ENCODE measurements around the gene HLCS.
"Not testable (repeated sequence)": the region's sequence is repeated elsewhere in the genome, so short reads cannot be mapped to it uniquely, and the experiment has no call there.

The HLCS gene

GRCh38 chr21:36999131-36999898 is 32.8 kb upstream of the HLCS start:
- Histone ChIP-seq H3K27me3 (ENCODE audit: insufficient read depth, low read length) (no peaks in the 10 kb centered on the region), H3K79me2 (ENCODE audit: control insufficient read depth, insufficient read depth, low read length, unreplicated experiment) (no peaks in the 10 kb centered on the region), H3K36me3 (ENCODE audit: insufficient read depth, low read length) (no peaks in the 10 kb centered on the region), H3K4me3 (ENCODE audit: low read depth, low read length) (no peak overlapping the region), H3K4me1 (ENCODE audit: control insufficient read depth, insufficient read depth, low read length, unreplicated experiment) (no peaks in the 10 kb centered on the region), H3K27ac (ENCODE audit: low read depth, low read length) (no peak overlapping the region), H2AFZ (ENCODE audit: low read length, unreplicated experiment) (no peak overlapping the region)

DNA sequence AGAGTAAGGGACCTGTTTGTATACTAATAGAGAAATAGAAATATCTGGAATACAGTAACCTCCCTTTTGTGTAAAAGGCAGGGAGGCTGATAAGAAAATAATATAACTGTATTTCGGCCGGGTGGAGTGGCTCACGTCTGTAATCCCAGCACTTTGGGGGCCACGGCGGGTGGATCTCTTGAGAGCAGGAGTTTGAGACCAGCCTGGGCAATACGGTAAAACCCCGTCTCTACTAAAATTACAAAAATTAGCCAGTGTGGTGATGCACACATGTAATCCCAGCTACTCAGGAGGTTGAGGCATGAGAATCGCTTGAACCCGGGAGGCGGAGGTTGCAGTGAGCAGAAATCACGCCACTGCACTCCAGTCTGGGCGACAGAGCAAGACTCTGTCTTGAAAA is 28.8 kb upstream of the HLCS start:
- not testable (repeated sequence) for H3K4me3 ChIP-seq (ENCODE audit: low read depth, low read length); H3K36me3 ChIP-seq (ENCODE audit: insufficient read depth, low read length); H2AFZ ChIP-seq (ENCODE audit: low read length, unreplicated experiment); H3K27me3 ChIP-seq (ENCODE audit: insufficient read depth, low read length); H3K4me1 ChIP-seq (ENCODE audit: control insufficient read depth, insufficient read depth, low read length, unreplicated experiment); H3K27ac ChIP-seq (ENCODE audit: low read depth, low read length); H3K79me2 ChIP-seq (ENCODE audit: control insufficient read depth, insufficient read depth, low read length, unreplicated experiment)

- Histone ChIP-seq H3K4me1 (ENCODE audit: control insufficient read depth, insufficient read depth, low read length, unreplicated experiment) (peaks cover 5% of the 10 kb centered on the region), H3K27me3 (ENCODE audit: insufficient read depth, low read length) (no peaks in the 10 kb centered on the region), H2AFZ (ENCODE audit: low read length, unreplicated experiment) (peak overlapping the region; percentile 39), H3K36me3 (ENCODE audit: insufficient read depth, low read length) (no peaks in the 10 kb centered on the region), H3K27ac (ENCODE audit: low read depth, low read length) (no peak overlapping the region), H3K4me3 (ENCODE audit: low read depth, low read length) (no peak overlapping the region), H3K79me2 (ENCODE audit: control insufficient read depth, insufficient read depth, low read length, unreplicated experiment) (no peaks in the 10 kb centered on the region)
Observed at GRCh38 chr21:36994501-36995158, 28.2 kb upstream of the HLCS start.

DNA sequence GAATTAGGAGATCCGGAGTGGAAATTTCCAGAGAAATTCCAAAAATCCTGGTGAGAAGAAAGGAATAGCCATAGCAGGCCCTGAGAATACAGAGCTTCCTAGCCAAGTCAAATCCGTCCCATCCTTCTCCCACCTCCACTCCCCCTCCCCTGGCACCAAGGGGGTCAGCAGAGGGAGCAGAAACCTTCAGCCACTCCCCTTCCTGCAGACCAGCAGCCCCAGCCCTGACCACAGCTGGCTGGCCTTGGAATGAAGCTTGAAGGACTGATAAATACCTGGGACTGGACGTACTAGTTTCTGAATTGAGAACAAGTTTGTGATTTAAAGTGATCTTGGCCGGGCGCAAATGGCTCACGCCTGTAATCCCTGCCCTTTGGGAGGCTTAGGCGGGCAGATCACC is 26.2 kb upstream of the HLCS start:
- Histone ChIP-seq H3K27me3 (ENCODE audit: insufficient read depth, low read length) (no peaks in the 10 kb centered on the region), H3K4me1 (ENCODE audit: control insufficient read depth, insufficient read depth, low read length, unreplicated experiment) (peaks cover 15% of the 10 kb centered on the region), H3K79me2 (ENCODE audit: control insufficient read depth, insufficient read depth, low read length, unreplicated experiment) (no peaks in the 10 kb centered on the region), H2AFZ (ENCODE audit: low read length, unreplicated experiment) (no peak overlapping the region), H3K4me3 (ENCODE audit: low read depth, low read length) (no peak overlapping the region), H3K36me3 (ENCODE audit: insufficient read depth, low read length) (no peaks in the 10 kb centered on the region), H3K27ac (ENCODE audit: low read depth, low read length) (no peak overlapping the region)

GRCh38 chr21:36990508-36991205 is 24.2 kb upstream of the HLCS start:
- no peaks in the 10 kb centered on the region for H3K36me3 ChIP-seq (ENCODE audit: insufficient read depth, low read length)
- no peaks in the 10 kb centered on the region for H3K79me2 ChIP-seq (ENCODE audit: control insufficient read depth, insufficient read depth, low read length, unreplicated experiment)
- H3K27me3 ChIP-seq (ENCODE audit: insufficient read depth, low read length): no peaks in the 10 kb centered on the region
- H3K27ac ChIP-seq (ENCODE audit: low read depth, low read length): 0 out of 2 replicates have a peak overlapping the region, but pooled peaks have one; percentile 70
- peak overlapping the region; percentile 89 for H3K4me3 ChIP-seq (ENCODE audit: low read depth, low read length)
- peak overlapping the region; percentile 97 for H2AFZ ChIP-seq (ENCODE audit: low read length, unreplicated experiment)
- H3K4me1 ChIP-seq (ENCODE audit: control insufficient read depth, insufficient read depth, low read length, unreplicated experiment): peaks cover 17% of the 10 kb centered on the region

- no peaks in the 10 kb centered on the region for H3K79me2 ChIP-seq (ENCODE audit: control insufficient read depth, insufficient read depth, low read length, unreplicated experiment)
- peak overlapping the region; percentile 97 for H2AFZ ChIP-seq (ENCODE audit: low read length, unreplicated experiment)
- peak overlapping the region; percentile 70 for H3K27ac ChIP-seq (ENCODE audit: low read depth, low read length)
- H3K4me3 ChIP-seq (ENCODE audit: low read depth, low read length): peak overlapping the region; percentile 89
- peaks cover 17% of the 10 kb centered on the region for H3K4me1 ChIP-seq (ENCODE audit: control insufficient read depth, insufficient read depth, low read length, unreplicated experiment)
- H3K27me3 ChIP-seq (ENCODE audit: insufficient read depth, low read length): no peaks in the 10 kb centered on the region
- no peaks in the 10 kb centered on the region for H3K36me3 ChIP-seq (ENCODE audit: insufficient read depth, low read length)
Observed at GRCh38 chr21:36989699-36990507, 23.4 kb upstream of the HLCS start.

- H3K79me2 ChIP-seq (ENCODE audit: control insufficient read depth, insufficient read depth, low read length, unreplicated experiment); H3K27me3 ChIP-seq (ENCODE audit: insufficient read depth, low read length); H3K36me3 ChIP-seq (ENCODE audit: insufficient read depth, low read length): not testable (repeated sequence)
- Histone ChIP-seq H3K4me3 (ENCODE audit: low read depth, low read length) (peak overlapping the region; percentile 89), H2AFZ (ENCODE audit: low read length, unreplicated experiment) (peak overlapping the region; percentile 10), H3K27ac (ENCODE audit: low read depth, low read length) (peak overlapping the region; percentile 70), H3K4me1 (ENCODE audit: control insufficient read depth, insufficient read depth, low read length, unreplicated experiment) (peaks cover 17% of the 10 kb centered on the region)
Observed at GRCh38 chr21:36989199-36989698, 22.8 kb upstream of the HLCS start.

- H3K36me3 ChIP-seq (ENCODE audit: insufficient read depth, low read length): no peaks in the 10 kb centered on the region
- H3K4me1 ChIP-seq (ENCODE audit: control insufficient read depth, insufficient read depth, low read length, unreplicated experiment): peaks cover 17% of the 10 kb centered on the region
- no peak overlapping the region for H3K4me3 ChIP-seq (ENCODE audit: low read depth, low read length)
- H3K27ac ChIP-seq (ENCODE audit: low read depth, low read length): no peak overlapping the region
- no peaks in the 10 kb centered on the region for H3K79me2 ChIP-seq (ENCODE audit: control insufficient read depth, insufficient read depth, low read length, unreplicated experiment)
- no peaks in the 10 kb centered on the region for H3K27me3 ChIP-seq (ENCODE audit: insufficient read depth, low read length)
- no peak overlapping the region for H2AFZ ChIP-seq (ENCODE audit: low read length, unreplicated experiment)
Observed at GRCh38 chr21:36988536-36988935, 22.1 kb upstream of the HLCS start.

DNA sequence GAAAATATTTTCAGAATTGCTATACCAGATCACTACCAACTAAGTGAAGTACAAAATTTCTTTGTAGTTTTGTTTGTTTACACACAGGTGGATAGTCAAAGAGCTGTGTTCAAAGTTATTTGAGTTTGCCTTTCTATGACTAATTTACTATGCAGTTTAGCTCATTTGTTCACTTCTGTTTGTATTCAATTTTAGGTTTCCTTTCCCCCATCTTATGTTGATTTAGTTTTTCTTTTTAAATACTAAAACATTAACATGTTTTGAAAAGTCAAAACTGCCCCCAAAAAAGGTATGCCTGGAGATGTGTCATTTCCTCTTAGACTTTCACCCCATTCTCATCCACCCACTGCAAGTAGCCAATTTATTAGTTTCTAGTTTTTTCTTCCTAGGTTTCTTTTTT is 21.4 kb upstream of the HLCS start:
- no peak overlapping the region for H2AFZ ChIP-seq (ENCODE audit: low read length, unreplicated experiment)
- no peaks in the 10 kb centered on the region for H3K79me2 ChIP-seq (ENCODE audit: control insufficient read depth, insufficient read depth, low read length, unreplicated experiment)
- 0 out of 2 replicates have a peak overlapping the region, but pooled peaks have one; percentile 11 for H3K27ac ChIP-seq (ENCODE audit: low read depth, low read length)
- peaks cover 17% of the 10 kb centered on the region for H3K4me1 ChIP-seq (ENCODE audit: control insufficient read depth, insufficient read depth, low read length, unreplicated experiment)
- no peaks in the 10 kb centered on the region for H3K27me3 ChIP-seq (ENCODE audit: insufficient read depth, low read length)
- no peak overlapping the region for H3K4me3 ChIP-seq (ENCODE audit: low read depth, low read length)
- no peaks in the 10 kb centered on the region for H3K36me3 ChIP-seq (ENCODE audit: insufficient read depth, low read length)
